B cell (primary cell): ENCODE results near the gene NELL1. TPM values are rescaled to one million over a fixed set of nuclear protein-coding genes. Genes with fewer than 3 reads are reported as not detected.

ENCODE experiments used
- ATAC-seq: fragments of 200-7000 bp; cut with Tn5 transposase; one replicate; pipeline ENCODE4 v1.10.0; 2021; ENCODE audit warnings: low read depth, mild to moderate bottlenecking, moderate number of reproducible peaks, moderate library complexity
- CTCF ChIA-PET: fragments of 350-600 bp; sonication (Branson Sonifier 250); formaldehyde crosslinking; loops from one replicate; lab custom pipeline; 2021; ENCODE audit warnings: antibody characterized with exemption, inconsistent platforms; lab: Charles Lee
- POLR2A ChIA-PET: fragments of 350-600 bp; sonication (Branson Sonifier 250); formaldehyde crosslinking; loops from one replicate; lab custom pipeline; 2021; ENCODE audit warnings: antibody characterized with exemption; lab: Charles Lee
- DNase-seq: peaks from one replicate; pipeline ENCODE4 v3.0.0; 2013
- H2AFZ ChIP-seq: 2 replicates; pipeline ENCODE4 v1.6.1; 2012; ENCODE audit warnings: mild to moderate bottlenecking, low read depth, low read length; ENCODE audit not compliant: insufficient read depth, poor library complexity, severe bottlenecking
- H3K27ac ChIP-seq, 2 donors: 1 replicate in 1 of 2; 2 replicates in 1 of 2; pipeline ENCODE4 v1.5.1; 2012 to 2013; ENCODE audit warnings: low read length in 2 of 2, mild to moderate bottlenecking in 2 of 2, moderate library complexity in 1 of 2
- H3K27me3 ChIP-seq, 4 experiments: fragments of 200-600 bp in 1 of 4; sonication (generic) in 1 of 4; replicated peaks in 1 of 4; 1 replicate in 2 of 4; 2 replicates in 2 of 4; pipeline versions ENCODE4 v1.6.1 to v1.7.0; 2013 to 2016; ENCODE audit warnings: low read length in 3 of 4, mild to moderate bottlenecking in 2 of 4, mixed read lengths in 1 of 4, moderate library complexity in 1 of 4; ENCODE audit not compliant: insufficient read depth in 4 of 4, control insufficient read depth in 3 of 4; ENCODE audit errors: control extremely low read depth in 1 of 4
- H3K36me3 ChIP-seq, 2 experiments: replicated peaks in 1 of 2; 1 replicate in 1 of 2; 2 replicates in 1 of 2; pipeline versions ENCODE4 v1.6.1 to v1.7.1; 2013; ENCODE audit warnings: low read length in 1 of 2; ENCODE audit not compliant: insufficient read depth in 2 of 2, control insufficient read depth in 1 of 2; ENCODE audit errors: control extremely low read depth in 1 of 2, extremely low read depth in 1 of 2
- H3K4me1 ChIP-seq, 2 donors: fragments of 200-600 bp in 1 of 2; sonication (generic) in 1 of 2; 1 replicate in 1 of 2; 2 replicates in 1 of 2; pipeline versions ENCODE4 v1.5.1 to v1.6.1; 2013 to 2017; ENCODE audit warnings: low read length in 2 of 2; ENCODE audit not compliant: control insufficient read depth in 2 of 2, insufficient read depth in 2 of 2
- H3K4me2 ChIP-seq: replicated peaks from 2 replicates; pipeline ENCODE3; 2012; ENCODE audit warnings: mild to moderate bottlenecking, low read depth, low read length; ENCODE audit not compliant: poor library complexity, severe bottlenecking
- H3K4me3 ChIP-seq, 5 experiments: fragments of 200-600 bp in 1 of 5; sonication (generic) in 1 of 5; 1 replicate in 3 of 5; 2 replicates in 2 of 5; pipeline versions ENCODE4 v1.5.1 to v1.7.0; 2011 to 2016; ENCODE audit warnings: low read length in 4 of 5, mild to moderate bottlenecking in 4 of 5, low read depth in 2 of 5, control low read depth in 1 of 5, moderate library complexity in 1 of 5; ENCODE audit not compliant: insufficient read depth in 1 of 5; ENCODE audit errors: control extremely low read depth in 1 of 5, extremely low read depth in 1 of 5
- H3K79me2 ChIP-seq: fragments of 200-600 bp; sonication (generic); one replicate; pipeline ENCODE4 v1.6.0; 2016; ENCODE audit warnings: low read length; ENCODE audit not compliant: control insufficient read depth, insufficient read depth
- H3K9ac ChIP-seq: fragments of 200-600 bp; sonication (generic); 2 replicates; pipeline ENCODE4 v1.6.1; 2017; ENCODE audit warnings: mild to moderate bottlenecking, low read length, moderate library complexity
- H3K9me3 ChIP-seq, 3 donors: one replicate each; pipeline versions ENCODE4 v1.6.1 to v1.7.1; 2013; ENCODE audit warnings: low read length in 2 of 3; ENCODE audit not compliant: control insufficient read depth in 2 of 3, insufficient read depth in 1 of 3; ENCODE audit errors: control extremely low read depth in 1 of 3
- H4K20me1 ChIP-seq: 2 replicates; pipeline ENCODE4 v1.6.0; 2012; ENCODE audit warnings: mild to moderate bottlenecking, low read length; ENCODE audit not compliant: insufficient read depth, control insufficient read depth, poor library complexity, severe bottlenecking
- H3K27ac Mint-ChIP-seq: one replicate; pipeline ENCODE4 v1.8.0; 2021; ENCODE audit warnings: mixed read lengths
- H3K27me3 Mint-ChIP-seq: one replicate; pipeline ENCODE4 v1.8.0; 2021; ENCODE audit warnings: mixed read lengths
- H3K4me1 Mint-ChIP-seq: one replicate; pipeline ENCODE4 v1.8.0; 2021; ENCODE audit warnings: mixed read lengths
- H3K4me3 Mint-ChIP-seq: one replicate; pipeline ENCODE4 v1.8.0; 2021; ENCODE audit warnings: mixed read lengths
- H3K9me3 Mint-ChIP-seq: one replicate; pipeline ENCODE4 v1.8.0; 2022; ENCODE audit warnings: mixed read lengths; ENCODE audit not compliant: insufficient read depth
- EZH2 ChIP-seq: IDR thresholded peaks from 2 replicates; pipeline ENCODE4 v1.6.1; 2012; ENCODE audit warnings: borderline replicate concordance, low read depth, mild to moderate bottlenecking, moderate library complexity, low read length; ENCODE audit not compliant: insufficient read depth, poor library complexity, severe bottlenecking
- WGBS: methylation state at CpG from one replicate; pipeline ENCODE4 v1.1.5; 2013; ENCODE audit warnings: missing lambda C conversion rate; ENCODE audit not compliant: insufficient coverage; 5-methylcytosine and 5-hydroxymethylcytosine counted together
- intact Hi-C: fragments of 100-400 bp; cut with micrococcal nuclease; formaldehyde crosslinking; loops from one replicate; pipeline ENCODE4 v1.10.0; 2022
- polyA plus RNA-seq: library from polyadenylated mRNA; depleted of rRNA; stranded (reverse); fragments of >200 nt; gene quantifications from 2 replicates; pipeline ENCODE4 v1.2.3, GENCODE V29; 2012
- total RNA-seq, 2 donors: library from RNA; stranded (reverse); fragments of 120-200 nt in 1 of 2; gene quantifications; 1 replicate in 1 of 2; 2 replicates in 1 of 2; pipeline versions ENCODE4 v1.2.3 to v1.2.4, GENCODE V29; 2013 to 2022
- TF ChIP-seq, protein P1 (sequence below): fragments of 200-600 bp; IDR thresholded peaks from one replicate; pipeline ENCODE4 v1.8.0; 2022; ENCODE audit warnings: antibody characterized with exemption, mild to moderate bottlenecking

NELL1 gene
- total and polyA plus RNA-seq, 2 donors (not counting 1 experiment from before 2014, with no cell fraction given) = not detected

DNA sequence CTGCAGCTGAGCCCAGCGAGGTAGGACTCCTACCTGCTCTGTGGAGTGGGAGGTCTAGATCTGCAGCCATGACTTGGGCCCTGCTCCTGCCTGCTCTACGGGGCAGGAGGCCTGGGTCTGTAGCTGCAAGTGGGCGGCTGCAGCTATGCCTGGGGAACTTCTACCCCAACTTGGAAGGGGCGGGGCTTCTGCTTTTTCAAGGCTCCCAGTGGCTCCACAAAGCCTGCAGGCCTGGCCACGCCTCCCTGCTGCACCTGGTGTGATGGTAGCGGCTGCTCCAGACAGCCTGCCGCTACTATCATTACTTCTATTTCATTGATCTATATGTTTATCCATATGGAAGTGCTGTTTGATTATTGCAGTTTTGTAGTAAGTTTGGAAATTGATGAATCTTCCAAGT is 121.2 kb downstream of the NELL1 start:
- 85% methylated on average over 4 of the region's 7 CpGs for WGBS
- CTCF ChIA-PET = no interaction called here
- POLR2A ChIA-PET = no interaction called here
- TF ChIP-seq, protein P1, sequence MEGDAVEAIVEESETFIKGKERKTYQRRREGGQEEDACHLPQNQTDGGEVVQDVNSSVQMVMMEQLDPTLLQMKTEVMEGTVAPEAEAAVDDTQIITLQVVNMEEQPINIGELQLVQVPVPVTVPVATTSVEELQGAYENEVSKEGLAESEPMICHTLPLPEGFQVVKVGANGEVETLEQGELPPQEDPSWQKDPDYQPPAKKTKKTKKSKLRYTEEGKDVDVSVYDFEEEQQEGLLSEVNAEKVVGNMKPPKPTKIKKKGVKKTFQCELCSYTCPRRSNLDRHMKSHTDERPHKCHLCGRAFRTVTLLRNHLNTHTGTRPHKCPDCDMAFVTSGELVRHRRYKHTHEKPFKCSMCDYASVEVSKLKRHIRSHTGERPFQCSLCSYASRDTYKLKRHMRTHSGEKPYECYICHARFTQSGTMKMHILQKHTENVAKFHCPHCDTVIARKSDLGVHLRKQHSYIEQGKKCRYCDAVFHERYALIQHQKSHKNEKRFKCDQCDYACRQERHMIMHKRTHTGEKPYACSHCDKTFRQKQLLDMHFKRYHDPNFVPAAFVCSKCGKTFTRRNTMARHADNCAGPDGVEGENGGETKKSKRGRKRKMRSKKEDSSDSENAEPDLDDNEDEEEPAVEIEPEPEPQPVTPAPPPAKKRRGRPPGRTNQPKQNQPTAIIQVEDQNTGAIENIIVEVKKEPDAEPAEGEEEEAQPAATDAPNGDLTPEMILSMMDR = no peak
- Histone ChIP-seq H2AFZ (no peak overlapping the region), H3K79me2 (no peaks in the 10 kb centered on the region), H3K9ac (no peak overlapping the region), H4K20me1 (no peaks in the 10 kb centered on the region), H3K27me3 (no peaks in the 10 kb centered on the region), H3K4me2 (no peak overlapping the region), H3K36me3 (no peaks in the 10 kb centered on the region), H3K4me3 (no peak overlapping the region), H3K27ac (no peak overlapping the region), H3K9me3 (peaks cover 0 to 18% (median 0%) of the 10 kb centered on the region in 3 donors), H3K4me1 (no peaks in the 10 kb centered on the region)
- DNase-seq (no peak), ATAC-seq (no peak)
- intact Hi-C loops = no loop called here
- Mint-ChIP-seq H3K4me1 (no peaks in the 10 kb centered on the region), H3K9me3 (no peaks in the 10 kb centered on the region), H3K27ac (no peak overlapping the region), H3K27me3 (no peaks in the 10 kb centered on the region), H3K4me3 (no peak overlapping the region)

DNA sequence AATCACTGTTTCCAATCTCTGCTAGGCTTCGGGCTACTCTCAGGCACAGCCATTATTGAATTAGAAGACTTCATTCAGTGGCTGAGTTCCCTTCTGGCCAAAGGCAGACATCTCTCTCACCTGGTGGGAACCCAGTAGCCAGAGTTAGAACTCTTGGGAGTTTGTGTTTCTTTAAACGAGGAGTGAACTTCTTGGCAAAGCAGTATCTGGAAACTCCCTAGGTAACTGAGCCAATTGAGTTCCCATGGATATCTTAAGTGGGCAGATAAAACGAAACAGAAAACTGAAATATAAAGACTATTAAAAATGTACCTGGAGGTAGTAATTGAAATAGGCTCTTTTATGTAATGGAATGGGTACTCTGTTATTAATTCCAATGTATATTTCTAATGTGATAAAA is 125.6 kb downstream of the NELL1 start:
- Histone ChIP-seq H3K27ac (no peak overlapping the region), H3K79me2 (no peaks in the 10 kb centered on the region), H3K9me3 (peaks cover 0 to 7% (median 0%) of the 10 kb centered on the region in 3 donors), H3K4me1 (no peaks in the 10 kb centered on the region), H4K20me1 (no peaks in the 10 kb centered on the region), H3K4me2 (no peak overlapping the region), H3K36me3 (no peaks in the 10 kb centered on the region), H3K9ac (no peak overlapping the region), H3K4me3 (no peak overlapping the region), H3K27me3 (no peaks in the 10 kb centered on the region), H2AFZ (no peak overlapping the region)
- Mint-ChIP-seq H3K9me3 (peaks cover 2% of the 10 kb centered on the region), H3K27me3 (no peaks in the 10 kb centered on the region), H3K4me1 (no peaks in the 10 kb centered on the region), H3K27ac (no peak overlapping the region), H3K4me3 (no peak overlapping the region)
- WGBS = 80% methylated on average over 1 of the region's 3 CpGs
- DNase-seq (no peak), ATAC-seq (no peak)
- TF ChIP-seq EZH2 = no peak
- TF ChIP-seq, protein P1 = no peak
- CTCF ChIA-PET = no interaction called here
- intact Hi-C loops = no loop called here
- POLR2A ChIA-PET = no interaction called here
